T47D (cell line): ENCODE measurements around the gene LRRK2.

ENCODE experiments used
- DNase-seq, 2 experiments: peaks; one replicate each; pipeline versions ENCODE4 v3.0.0 to v3.0.0-alpha.2; 2011 to 2012; ENCODE audit warnings: low read depth in 1 of 2, low spot score in 1 of 2
- JUND ChIP-seq: IDR thresholded peaks from 2 replicates; pipeline ENCODE4 v1.6.1; 2012; ENCODE audit warnings: low read depth
- in situ Hi-C: cut with HindIII; loops from 2 replicates; pipeline ENCODE4 v1.10.0; 2016; ENCODE audit warnings: low sequenced_read_pairs, low pct_unique_long_range_greater_than_20kb

LRRK2 gene

GRCh38 chr12:40223646-40224045 lies 1.2 kb upstream of the LRRK2 start:
- TF ChIP-seq JUND, result no peak
- in situ Hi-C loops, result no loop called here

GRCh38 chr12:40225337-40225983 lies 663 bp downstream of the LRRK2 start:
- no peak for TF ChIP-seq JUND
- in situ Hi-C loops, result no loop called here
- DNase-seq, result peak; percentile 39 to 44

More at GRCh38 chr12:40223646-40224045, 1.2 kb upstream of the LRRK2 start:
- no peak for DNase-seq

GRCh38 chr12:40225984-40226602 lies 1.3 kb downstream of the LRRK2 start:
- DNase-seq, result no peak
- no peak for TF ChIP-seq JUND
- in situ Hi-C loops, result no loop called here

- no peak for TF ChIP-seq JUND
- no peak for DNase-seq
- in situ Hi-C loops, result no loop called here
These were observed 1.9 kb downstream of the LRRK2 start for GRCh38 chr12:40226705-40227104.

GRCh38 chr12:40227447-40227846 lies 2.6 kb downstream of the LRRK2 start:
- DNase-seq, result no peak
- TF ChIP-seq JUND, result no peak
- in situ Hi-C loops, result no loop called here

- in situ Hi-C loops, result no loop called here
- no peak for TF ChIP-seq JUND
- DNase-seq, result no peak
These were observed 3.9 kb downstream of the LRRK2 start for GRCh38 chr12:40228727-40229126.

GRCh38 chr12:40229690-40230651 lies 5.2 kb downstream of the LRRK2 start:
- no peak for TF ChIP-seq JUND
- in situ Hi-C loops, result no loop called here
- no peak for DNase-seq

- in situ Hi-C loops, result no loop called here
- TF ChIP-seq JUND, result no peak
- DNase-seq, result no peak
These were observed 7.8 kb downstream of the LRRK2 start for GRCh38 chr12:40232602-40233001.

- no peak for DNase-seq
- in situ Hi-C loops, result no loop called here
- TF ChIP-seq JUND, result no peak
These were observed 9.1 kb downstream of the LRRK2 start for GRCh38 chr12:40233741-40234367.

GRCh38 chr12:40236357-40236850 lies 11.6 kb downstream of the LRRK2 start:
- in situ Hi-C loops, result no loop called here
- DNase-seq, result no peak
- no peak for TF ChIP-seq JUND

GRCh38 chr12:40238266-40238902 lies 13.6 kb downstream of the LRRK2 start:
- in situ Hi-C loops, result no loop called here
- no peak for TF ChIP-seq JUND
- no peak for DNase-seq

GRCh38 chr12:40238979-40239378 lies 14.2 kb downstream of the LRRK2 start:
- DNase-seq, result no peak
- in situ Hi-C loops, result no loop called here
- no peak for TF ChIP-seq JUND
